ENCODE measurements around the gene ANKRD26.
A peak's percentile ranks its signal among the peaks of the same experiment; 100 is the strongest.
"Not testable (repeated sequence)": the region's sequence is repeated elsewhere in the genome, so short reads cannot be mapped to it uniquely, and the experiment has no call there.

The ANKRD26 gene

GRCh38 chr10:27099916-27100812 is at the start of gene ANKRD26:
Gene ANKRD26 (minus strand): TSS chr10:27100494. CDS start chr10:27100326, 168 bp downstream.
- DNase-seq, result peak; percentile 98

DNA sequence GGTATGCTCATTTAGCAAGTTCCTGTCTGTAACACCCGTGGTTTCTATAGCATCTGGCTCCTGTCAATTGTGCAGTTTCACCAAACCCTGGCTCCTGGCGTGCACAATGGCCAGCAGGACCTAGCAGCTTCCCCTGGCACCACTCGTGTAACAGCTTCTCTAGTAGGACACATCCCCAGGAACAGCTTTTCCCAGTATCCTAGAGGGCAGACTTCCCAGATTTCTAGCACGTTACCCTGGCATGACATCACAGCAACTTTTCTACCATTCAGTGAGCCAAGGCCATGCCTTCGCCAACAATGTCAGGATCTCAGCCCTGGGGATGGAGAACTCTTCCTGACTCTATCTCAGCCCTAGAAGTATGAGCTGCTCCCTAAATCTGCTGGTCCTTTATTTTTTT is 47.4 kb upstream of the ANKRD26 start:
- no peak for DNase-seq

- no peak for DNase-seq
Observed at GRCh38 chr10:27145937-27146336, 45.6 kb upstream of the ANKRD26 start.

DNA sequence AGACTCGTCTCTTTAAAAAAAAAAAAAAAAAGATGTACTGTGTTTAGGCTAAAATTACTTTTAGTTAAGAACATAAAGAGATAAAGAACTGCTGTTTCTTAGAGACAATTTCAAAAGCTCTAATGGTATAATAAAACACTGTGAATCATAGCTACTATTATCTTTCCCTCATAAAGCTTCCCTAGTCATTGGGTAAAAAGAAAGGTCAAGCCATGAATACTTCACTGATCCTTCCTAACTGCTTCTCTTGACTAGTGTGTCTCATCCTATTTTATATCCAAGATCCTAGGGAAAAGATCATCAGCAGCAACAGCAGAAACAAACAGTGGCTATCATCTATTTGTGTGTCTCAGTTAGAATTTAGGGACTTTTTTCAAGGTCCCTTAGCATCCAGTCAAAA is 43.4 kb upstream of the ANKRD26 start:
- DNase-seq, result no peak

DNA sequence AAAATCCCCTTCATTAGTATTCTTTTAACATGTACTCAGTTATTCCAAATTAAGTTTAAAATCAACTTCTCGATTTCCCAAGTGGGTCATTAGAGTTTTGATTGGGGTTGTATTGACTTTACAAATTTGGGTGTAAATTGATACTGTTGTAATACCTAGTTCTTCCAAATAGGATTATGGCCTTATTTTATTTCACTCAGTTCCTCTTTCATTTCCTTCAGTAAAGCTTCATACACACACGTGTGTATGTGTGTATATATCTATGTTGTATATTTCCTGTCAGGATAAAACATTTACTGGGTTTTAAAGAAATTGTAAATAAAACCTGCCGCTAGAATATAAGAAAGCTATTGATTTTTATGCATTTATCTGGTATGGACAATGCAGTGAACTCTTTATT is 38.0 kb upstream of the ANKRD26 start:
- no peak for DNase-seq

DNA sequence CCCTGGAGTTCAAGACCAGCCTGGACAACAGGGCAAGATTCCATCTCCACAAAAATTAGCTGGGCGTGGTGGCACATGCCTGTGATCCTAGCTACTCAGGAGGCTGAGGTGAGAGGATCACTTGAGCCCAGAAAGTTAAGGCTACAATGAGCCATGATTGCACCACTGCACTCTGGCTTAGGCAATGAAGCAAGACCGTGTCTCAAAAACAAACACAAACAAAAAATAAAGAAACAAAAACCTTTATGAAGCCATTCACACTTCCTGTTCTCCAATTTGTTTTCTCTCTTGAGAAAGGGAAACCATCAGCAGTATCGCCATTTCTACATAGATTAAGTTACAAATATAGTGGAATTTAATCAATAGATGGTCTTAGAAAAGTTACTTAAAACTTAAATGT is 34.1 kb upstream of the ANKRD26 start:
- DNase-seq, result no peak

GRCh38 chr10:27108165-27108564 is 7.9 kb upstream of the ANKRD26 start:
- no peak for DNase-seq

- DNase-seq, result no peak
Observed at GRCh38 chr10:27104919-27105318, 4.6 kb upstream of the ANKRD26 start.

- DNase-seq, result no peak
Observed at GRCh38 chr10:27100813-27101347, 586 bp upstream of the ANKRD26 start.

DNA sequence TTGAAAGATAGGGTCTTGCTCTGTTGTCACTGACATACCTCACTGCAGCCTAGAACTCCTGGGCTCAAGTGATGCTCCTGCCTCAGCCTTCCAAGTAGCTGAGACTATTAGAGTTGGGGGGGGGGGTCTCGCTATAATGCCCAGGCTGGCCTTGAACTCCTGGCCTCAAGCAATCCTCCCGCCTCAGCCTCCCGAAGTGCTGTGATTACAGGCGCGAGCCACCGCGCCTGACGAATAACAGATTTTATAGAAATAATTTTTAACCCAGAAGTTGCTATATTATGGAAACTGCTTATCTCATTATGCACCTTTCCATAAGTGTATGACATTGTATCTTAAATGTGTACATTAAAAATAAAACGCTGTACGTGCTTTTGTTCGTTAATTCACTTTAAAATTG is 846 bp downstream of the ANKRD26 start:
- DNase-seq, result no peak

DNA sequence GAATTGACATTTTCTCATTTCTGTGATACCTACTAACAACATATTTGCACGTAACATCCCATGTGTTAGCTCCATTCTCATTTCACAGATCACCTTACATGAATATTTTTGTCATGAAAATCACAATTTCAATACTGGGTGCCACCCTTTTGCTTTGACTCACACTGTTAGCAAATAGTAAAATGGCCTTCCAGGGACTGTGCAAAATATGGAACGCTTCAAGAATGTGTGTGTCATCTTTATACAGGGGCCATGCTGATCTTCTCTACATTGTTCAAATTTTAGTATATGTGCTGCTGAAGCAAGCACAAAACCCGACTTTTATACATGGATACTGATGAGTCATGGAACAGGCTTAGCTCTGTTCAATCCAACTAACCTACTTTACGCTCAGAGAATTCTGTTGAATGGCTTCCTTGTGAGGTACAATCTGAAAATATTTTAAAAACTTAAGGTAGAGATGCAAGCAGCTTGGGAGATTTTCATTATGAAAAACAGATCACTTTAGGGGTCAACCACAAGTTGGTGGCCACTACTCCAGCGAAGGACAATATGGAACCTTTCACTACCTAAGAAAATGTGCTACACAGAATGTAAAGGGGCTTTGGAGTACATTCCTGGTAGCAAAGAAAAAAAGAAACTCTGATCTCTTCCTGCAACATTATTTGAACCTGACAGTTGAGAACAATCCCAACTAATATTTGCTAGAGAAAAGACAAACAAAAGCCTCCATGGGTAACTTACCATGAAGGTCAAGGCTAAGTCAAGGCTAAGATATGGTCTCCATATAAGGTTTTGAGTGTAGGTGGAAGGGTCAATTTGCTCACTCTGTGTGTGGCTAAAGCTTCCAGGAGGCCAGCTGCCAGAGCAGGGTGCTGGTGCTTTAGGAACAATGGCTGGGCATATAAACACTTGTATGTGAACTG is 11.9 kb downstream of the ANKRD26 start:
- DNase-seq, result no peak

GRCh38 chr10:27072436-27073114 is 27.7 kb downstream of the ANKRD26 start:
- no peak for DNase-seq

DNA sequence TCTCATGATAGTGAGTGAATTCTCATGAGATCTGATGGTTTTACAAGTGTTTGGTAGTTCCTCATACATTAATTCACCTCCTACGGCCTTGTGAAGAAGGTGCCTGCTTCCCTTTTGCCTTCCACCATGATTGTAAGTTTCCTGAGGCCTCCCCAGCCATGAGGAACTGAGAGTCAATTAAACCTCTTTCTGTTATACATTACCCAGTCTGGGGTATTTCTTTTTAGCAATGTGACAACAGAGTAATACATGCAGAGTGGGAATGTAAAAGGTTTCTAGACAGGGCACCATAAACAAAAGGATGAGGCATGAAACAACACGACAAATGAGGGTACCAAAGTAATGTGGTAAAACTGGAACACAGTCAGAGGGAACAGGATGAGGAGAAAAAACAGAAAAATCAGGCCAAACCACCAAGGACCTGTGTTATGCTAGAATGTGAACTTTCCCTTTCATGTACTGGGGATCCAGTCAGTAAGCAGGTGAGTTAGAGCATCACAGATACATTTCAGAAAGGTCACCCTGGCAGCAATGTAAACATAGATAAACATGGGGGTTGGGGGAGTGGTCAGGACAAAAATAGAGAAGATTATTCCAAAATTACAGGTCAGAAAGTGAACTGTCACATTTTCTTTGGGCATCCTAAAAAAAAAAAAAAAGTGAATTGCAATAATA is 31.9 kb downstream of the ANKRD26 start:
- no peak for DNase-seq

GRCh38 chr10:27065084-27065483 is 35.2 kb downstream of the ANKRD26 start:
- no peak for DNase-seq

DNA sequence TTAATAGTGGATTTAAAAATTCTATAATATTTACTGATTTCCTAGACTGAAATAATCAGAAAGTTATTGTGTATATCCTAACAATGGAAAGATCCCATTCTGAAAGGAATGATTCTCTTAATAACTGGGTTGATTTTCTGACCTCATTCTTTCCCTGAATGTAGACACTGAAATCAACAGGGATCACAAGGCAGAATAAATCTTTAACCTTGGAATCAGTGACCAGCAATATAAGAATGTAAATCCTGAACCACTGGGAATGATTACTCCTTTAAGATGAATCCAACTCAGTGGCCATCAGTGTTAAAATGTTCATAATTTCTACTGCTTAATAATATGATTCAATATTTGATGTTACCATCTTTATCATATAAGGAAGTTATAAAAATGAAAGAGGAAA is 47.6 kb downstream of the ANKRD26 start:
- no peak for DNase-seq

DNA sequence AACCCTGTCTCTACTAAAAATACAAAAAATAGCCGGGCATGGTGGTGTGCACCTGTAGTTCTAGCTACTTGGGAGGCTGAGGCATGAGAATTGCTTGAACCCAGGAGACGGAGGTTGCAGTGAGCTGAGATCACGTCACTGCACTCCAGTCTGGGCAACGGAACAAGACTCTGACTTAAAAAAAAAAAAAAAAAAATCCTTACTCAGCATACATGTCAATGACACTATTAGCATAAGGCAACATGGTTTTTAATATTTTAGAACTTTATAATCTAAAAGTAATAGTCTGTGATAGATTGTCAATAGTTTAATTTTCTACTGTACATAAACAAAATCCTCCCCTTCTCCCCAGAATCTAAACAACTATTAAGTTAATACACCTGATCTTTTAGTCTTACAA is 55.0 kb downstream of the ANKRD26 start:
- not testable (repeated sequence) for DNase-seq

DNA sequence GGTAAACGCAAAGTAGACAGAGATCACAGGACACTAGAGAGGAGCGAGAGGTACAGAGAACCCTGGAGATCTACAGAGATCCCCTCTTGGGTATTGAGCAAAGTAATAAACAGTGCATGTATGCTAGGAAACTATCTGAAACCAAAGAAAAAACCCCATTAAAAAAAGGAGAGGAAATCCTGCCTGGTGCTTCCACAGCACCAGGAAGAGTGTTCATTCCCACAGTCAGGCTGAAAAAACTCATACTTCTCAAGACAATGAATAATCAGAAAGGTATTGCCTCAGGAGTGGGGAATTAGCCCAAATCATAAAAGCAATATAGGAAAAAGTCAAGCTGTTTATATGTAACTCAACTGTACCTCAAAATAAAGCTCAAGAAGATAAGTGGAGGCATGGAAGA is 59.1 kb downstream of the ANKRD26 start:
- DNase-seq, result no peak

GRCh38 chr10:27038168-27038567 is 62.1 kb downstream of the ANKRD26 start:
- DNase-seq, result no peak

DNA sequence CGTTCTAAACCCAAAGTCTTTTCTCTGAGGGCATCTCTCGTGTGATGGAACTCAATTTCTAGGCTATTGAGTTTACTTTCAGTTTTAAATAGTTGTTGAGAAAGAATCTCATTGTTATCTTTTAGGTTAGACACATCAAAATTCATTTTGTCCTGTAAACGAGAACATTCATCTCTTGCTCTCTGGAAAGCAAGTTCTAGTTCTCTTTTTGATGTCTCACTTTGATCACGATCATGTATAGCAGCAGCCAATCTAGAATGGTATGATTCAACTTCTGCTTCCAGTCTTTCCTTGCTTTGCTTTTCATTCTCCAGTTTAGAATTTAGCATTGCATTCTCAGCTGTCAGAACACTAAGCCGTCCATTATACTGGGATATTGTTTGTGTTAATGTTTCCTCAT is 65.1 kb downstream of the ANKRD26 start:
- no peak for DNase-seq

DNA sequence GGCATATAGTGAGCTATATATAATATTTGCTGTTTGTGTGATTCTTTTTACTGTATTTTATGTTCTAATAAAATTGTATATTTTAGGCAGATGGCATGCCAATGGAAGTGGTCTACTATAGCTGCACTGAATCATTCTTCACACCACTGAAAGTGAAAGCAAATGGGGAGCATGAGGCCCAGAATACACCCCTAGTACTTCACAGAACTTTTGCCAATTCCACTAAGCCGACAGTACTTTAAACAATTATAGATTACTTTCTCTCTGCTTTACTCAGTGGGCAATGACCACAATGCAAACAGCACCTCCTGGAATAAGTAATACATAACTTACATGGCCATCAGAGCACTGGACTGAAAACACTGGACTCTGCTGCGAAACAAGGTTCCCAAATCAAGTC is 70.2 kb downstream of the ANKRD26 start:
- DNase-seq, result no peak

DNA sequence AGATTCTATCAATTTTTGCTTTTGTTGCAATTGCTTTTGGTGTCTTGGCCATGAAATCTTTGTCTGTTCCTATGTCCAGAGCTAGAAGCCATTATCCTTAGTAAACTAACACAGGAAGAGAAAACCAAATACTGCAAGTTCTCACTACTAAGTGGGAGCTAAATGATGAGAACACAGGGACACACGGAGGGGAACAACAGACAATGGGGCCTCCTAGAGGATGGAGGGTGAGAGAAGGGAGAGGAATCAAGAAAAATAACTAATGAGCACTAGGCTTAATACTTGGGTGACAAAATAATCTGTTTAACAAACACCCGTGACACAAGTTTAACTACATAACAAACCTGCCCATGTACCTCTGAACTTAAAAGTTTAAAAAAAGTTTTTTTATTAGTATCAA is 78.2 kb downstream of the ANKRD26 start:
- DNase-seq, result no peak

- no peak for DNase-seq
Observed at GRCh38 chr10:27020243-27020642, 80.1 kb downstream of the ANKRD26 start.
